Retinal pigment epithelial cell (primary cell): ENCODE results near the gene PLEKHM3.

Experiments used
- DNase-seq: peaks from one replicate; pipeline ENCODE4 v3.0.0-alpha.2; 2010; ENCODE audit warnings: low read depth
- H3K4me3 ChIP-seq: 2 replicates; pipeline ENCODE4 v1.5.1; 2011; ENCODE audit warnings: mild to moderate bottlenecking, low read length, control low read depth, moderate library complexity
- CTCF ChIP-seq: conservative IDR thresholded peaks from 2 replicates; pipeline ENCODE4 v1.5.1; 2011; ENCODE audit warnings: low read depth, low read length, control low read depth, inconsistent platforms

PLEKHM3 gene

GRCh38 chr2:207868855-207869596 is 156.3 kb downstream of the PLEKHM3 start:
- TF ChIP-seq CTCF = no peak
- no peak overlapping the region for H3K4me3 ChIP-seq
- no peak for DNase-seq

GRCh38 chr2:207867905-207868304 is 157.4 kb downstream of the PLEKHM3 start:
- no peak for TF ChIP-seq CTCF

GRCh38 chr2:207867056-207867455 is 158.3 kb downstream of the PLEKHM3 start:
- H3K4me3 ChIP-seq = no peak overlapping the region
- no peak for DNase-seq
- TF ChIP-seq CTCF = no peak

More at GRCh38 chr2:207867905-207868304, 157.4 kb downstream of the PLEKHM3 start:
- no peak for DNase-seq
- H3K4me3 ChIP-seq = no peak overlapping the region

- DNase-seq = no peak
- H3K4me3 ChIP-seq = no peak overlapping the region
- no peak for TF ChIP-seq CTCF
Measured at GRCh38 chr2:207865210-207865609, 160.1 kb downstream of the PLEKHM3 start.

- TF ChIP-seq CTCF = no peak
- DNase-seq = no peak
- H3K4me3 ChIP-seq = no peak overlapping the region
Measured at GRCh38 chr2:207863345-207863744, 162.0 kb downstream of the PLEKHM3 start.

- no peak for TF ChIP-seq CTCF
- DNase-seq = no peak
- no peak overlapping the region for H3K4me3 ChIP-seq
Measured at GRCh38 chr2:207861789-207862188, 163.5 kb downstream of the PLEKHM3 start.

GRCh38 chr2:207860685-207861084 is 164.6 kb downstream of the PLEKHM3 start:
- no peak for TF ChIP-seq CTCF
- no peak overlapping the region for H3K4me3 ChIP-seq
- DNase-seq = no peak
